BJ (cell line): ENCODE measurements around the gene ITGB3. TPM values are rescaled to one million over a fixed set of nuclear protein-coding genes. Genes with fewer than 3 reads are reported as not detected.

Experiments used
- CTCF ChIA-PET: fragments of 350-600 bp; formaldehyde crosslinking; extraction: SDS; loops from one replicate; lab custom pipeline; 2021; ENCODE audit warnings: antibody characterized with exemption, inconsistent platforms; lab: Yijun Ruan, JAX
- POLR2A ChIA-PET: fragments of 300-600 bp; sonication (Branson Sonifier 250); formaldehyde crosslinking; extraction: SDS; loops from one replicate; lab custom pipeline; 2021; ENCODE audit warnings: antibody characterized with exemption; lab: Charles Lee
- DNase-seq: peaks from one replicate; pipeline ENCODE4 v3.0.0-alpha.2; 2011; ENCODE audit warnings: low read depth
- H3K27me3 ChIP-seq: 2 replicates; pipeline ENCODE4 v1.6.0; 2011; ENCODE audit warnings: low read length; ENCODE audit not compliant: control insufficient read depth, insufficient read depth
- H3K36me3 ChIP-seq: 2 replicates; pipeline ENCODE4 v1.5.1; 2011; ENCODE audit warnings: low read length; ENCODE audit not compliant: control insufficient read depth, insufficient read depth
- H3K4me3 ChIP-seq: 2 replicates; pipeline ENCODE4 v1.5.1; 2011; ENCODE audit warnings: low read depth, mild to moderate bottlenecking, control low read depth, low read length
- CTCF ChIP-seq: IDR thresholded peaks from 2 replicates; pipeline ENCODE4 v1.5.1; 2011; ENCODE audit warnings: low read depth, mild to moderate bottlenecking, control low read depth, inconsistent platforms, low read length, moderate library complexity; ENCODE audit not compliant: insufficient read depth
- polyA plus RNA-seq: library from polyadenylated mRNA; depleted of rRNA; stranded (reverse); fragments of >200 nt; gene quantifications from 2 replicates; pipeline ENCODE4 v1.2.3, GENCODE V29; 2011

The ITGB3 gene
- polyA plus RNA-seq, 1 experiment: 6.3 TPM

DNA sequence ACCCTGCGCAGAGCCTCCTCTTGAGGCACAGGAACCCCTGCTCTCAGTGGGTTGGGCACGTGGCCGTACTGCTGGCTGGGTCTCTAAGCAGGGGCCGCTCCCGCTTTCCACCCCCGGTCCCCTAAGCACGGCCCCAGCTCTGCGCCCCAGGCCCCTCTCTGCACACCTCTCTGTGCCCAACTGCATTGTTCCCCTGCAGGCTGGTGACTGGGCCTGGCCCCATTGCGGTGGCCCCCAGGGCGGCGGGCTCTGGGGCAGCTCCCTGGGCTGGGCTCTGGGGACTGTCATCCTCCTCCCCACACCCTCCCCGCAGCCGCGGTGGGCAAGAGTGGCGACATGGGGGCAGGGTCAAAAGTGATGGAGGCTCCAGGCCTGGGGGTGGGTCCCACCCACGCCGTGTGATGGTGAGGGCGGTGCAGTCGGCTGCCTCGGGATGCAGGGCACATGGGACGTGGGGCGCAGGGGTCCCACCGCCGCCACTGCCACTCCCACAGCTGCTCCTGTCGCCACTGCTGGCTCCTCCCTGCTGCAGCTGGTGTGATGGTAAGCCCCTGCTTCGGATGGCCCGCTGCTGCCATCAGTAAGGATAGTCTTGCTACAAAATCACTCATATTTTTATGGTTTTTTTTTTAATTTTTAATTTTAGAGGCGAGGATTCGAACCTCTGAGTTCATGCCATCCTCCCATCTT lies 15.2 kb upstream of the ITGB3 start:
- POLR2A ChIA-PET: no interaction called here
- TF ChIP-seq CTCF: no peak
- Histone ChIP-seq H3K27me3 (no peaks in the 10 kb centered on the region), H3K4me3 (no peak overlapping the region), H3K36me3 (no peaks in the 10 kb centered on the region)
- no peak for DNase-seq
- CTCF ChIA-PET: interaction anchor here (0.9 to 1.5 kb wide), 2 partner anchors 8 to 9 kb away, joined by 4 read pairs; no protein-coding TSS in a partner anchor

- ChIA-PET POLR2A (no interaction called here), CTCF (interaction anchor here (0.7 to 2.2 kb wide), 5 partner anchors 9 to 376 kb away, joined by 3 to 11 read pairs (median 5); no protein-coding TSS in a partner anchor)
- Histone ChIP-seq H3K27me3 (no peaks in the 10 kb centered on the region), H3K4me3 (no peak overlapping the region), H3K36me3 (no peaks in the 10 kb centered on the region)
- TF ChIP-seq CTCF: no peak
- no peak for DNase-seq
These were observed 14.0 kb upstream of the ITGB3 start for GRCh38 chr17:47239619-47239966.

- peak; percentile 85 for DNase-seq
- Histone ChIP-seq H3K27me3 (no peaks in the 10 kb centered on the region), H3K4me3 (no peak overlapping the region), H3K36me3 (no peaks in the 10 kb centered on the region)
- CTCF ChIA-PET: interaction anchor here (0.7 to 2.2 kb wide), 5 partner anchors 10 to 376 kb away, joined by 3 to 11 read pairs (median 5); no protein-coding TSS in a partner anchor
- POLR2A ChIA-PET: no interaction called here
- TF ChIP-seq CTCF: no peak
These were observed 13.5 kb upstream of the ITGB3 start for GRCh38 chr17:47239967-47240651.

GRCh38 chr17:47240806-47241205 lies 12.8 kb upstream of the ITGB3 start:
- ChIA-PET POLR2A (no interaction called here), CTCF (interaction anchor here (0.7 to 2.2 kb wide), 4 partner anchors 9 to 75 kb away, joined by 3 to 11 read pairs (median 5); no protein-coding TSS in a partner anchor)
- no peak for TF ChIP-seq CTCF
- H3K4me3 ChIP-seq: no peak overlapping the region
- no peak for DNase-seq
- no peaks in the 10 kb centered on the region for H3K36me3 ChIP-seq
- no peaks in the 10 kb centered on the region for H3K27me3 ChIP-seq

DNA sequence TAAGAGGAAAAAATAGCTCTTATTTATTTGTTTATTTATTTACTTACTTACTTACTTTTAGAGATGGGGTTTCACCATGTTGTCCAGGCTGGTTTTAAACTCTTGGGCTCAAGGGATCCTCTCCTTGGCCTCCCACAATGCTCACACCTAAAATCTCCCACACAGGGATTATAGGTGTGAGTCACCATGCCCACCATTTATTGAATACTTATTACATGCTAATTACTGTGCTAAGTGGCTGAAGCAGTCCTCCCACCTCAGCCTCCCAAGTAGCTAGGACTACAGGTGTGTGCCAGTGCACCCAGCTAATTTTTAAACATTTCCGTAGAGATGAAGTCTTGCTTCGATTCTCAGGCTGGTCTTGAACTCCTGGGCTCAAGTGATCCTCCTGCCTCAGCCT lies 11.0 kb upstream of the ITGB3 start:
- DNase-seq: no peak
- no peak overlapping the region for H3K4me3 ChIP-seq
- H3K36me3 ChIP-seq: no peaks in the 10 kb centered on the region
- ChIA-PET POLR2A (no interaction called here), CTCF (interaction anchor here (0.8 to 2.5 kb wide), 5 partner anchors 11 to 65 kb away, joined by 3 to 7 read pairs (median 3); partner anchors contain the start of gene ITGB3)
- no peak for TF ChIP-seq CTCF
- H3K27me3 ChIP-seq: no peaks in the 10 kb centered on the region
